Coronary artery (tissue), 2 donors: ENCODE results near the gene OGDHL.
A peak's percentile ranks its signal among the peaks of the same experiment; 100 is the strongest.

ENCODE experiments used
- DNase-seq: peaks from one replicate; pipeline ENCODE4 v3.0.0-alpha.2; 2017; ENCODE audit warnings: low spot score
- H3K27ac ChIP-seq, 2 donors: fragments of 200-600 bp; sonication (generic); one replicate each; pipeline ENCODE4 v1.5.1; 2016 to 2019
- H3K4me3 ChIP-seq: fragments of 200-600 bp; sonication (generic); 2 replicates; pipeline ENCODE4 v1.5.1; 2016; ENCODE audit warnings: mild to moderate bottlenecking, moderate library complexity
- TF ChIP-seq, protein P1 (sequence below): fragments of 200-600 bp; sonication (generic); IDR thresholded peaks from one replicate; pipeline ENCODE4 v1.5.1; 2019; ENCODE audit warnings: antibody characterized with exemption

OGDHL gene

DNA sequence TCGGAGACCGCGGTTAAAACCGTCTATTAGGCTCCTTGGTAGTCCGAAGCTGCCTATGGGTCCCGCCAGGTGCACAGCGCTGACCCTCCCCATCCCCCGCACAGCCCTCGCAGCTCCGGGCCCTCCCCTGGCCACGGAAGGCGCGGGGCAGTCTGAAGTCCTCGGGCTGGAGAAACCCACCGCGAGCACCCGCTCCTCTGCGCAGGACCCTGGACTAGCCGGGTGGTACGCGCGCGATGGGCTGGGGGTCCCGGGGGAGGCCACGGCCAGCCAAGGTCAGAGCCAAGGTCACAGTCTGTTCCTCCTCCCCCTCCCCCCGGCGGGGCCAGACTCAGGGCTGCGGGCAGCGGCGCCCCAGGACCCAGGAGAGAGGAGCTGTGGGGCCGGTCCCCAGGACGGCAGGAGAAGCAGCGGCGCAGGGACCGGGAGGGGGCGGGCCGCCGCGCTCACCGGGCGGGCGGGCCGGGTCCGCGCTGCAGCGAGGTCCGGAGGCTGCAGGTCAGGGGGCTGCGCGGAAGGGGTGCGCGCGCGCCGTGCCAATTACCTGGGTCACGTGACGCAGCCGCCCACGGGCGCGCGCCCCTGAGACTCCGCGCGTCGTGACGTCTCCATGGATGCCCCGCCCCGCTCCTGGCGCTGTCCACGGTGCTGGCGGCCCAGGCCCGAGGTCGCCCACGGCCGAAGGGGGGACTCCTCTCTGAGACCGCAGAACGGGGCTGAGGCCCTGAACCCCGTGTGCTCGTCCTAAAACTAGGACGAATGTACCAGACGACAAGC, at the start of gene OGDHL:
Gene OGDHL, minus strand, starts transcription at position 535 of the 777 bp plus-strand sequence. CDS start 3,731 bp downstream, outside the sequence.
- TF ChIP-seq, protein P1, sequence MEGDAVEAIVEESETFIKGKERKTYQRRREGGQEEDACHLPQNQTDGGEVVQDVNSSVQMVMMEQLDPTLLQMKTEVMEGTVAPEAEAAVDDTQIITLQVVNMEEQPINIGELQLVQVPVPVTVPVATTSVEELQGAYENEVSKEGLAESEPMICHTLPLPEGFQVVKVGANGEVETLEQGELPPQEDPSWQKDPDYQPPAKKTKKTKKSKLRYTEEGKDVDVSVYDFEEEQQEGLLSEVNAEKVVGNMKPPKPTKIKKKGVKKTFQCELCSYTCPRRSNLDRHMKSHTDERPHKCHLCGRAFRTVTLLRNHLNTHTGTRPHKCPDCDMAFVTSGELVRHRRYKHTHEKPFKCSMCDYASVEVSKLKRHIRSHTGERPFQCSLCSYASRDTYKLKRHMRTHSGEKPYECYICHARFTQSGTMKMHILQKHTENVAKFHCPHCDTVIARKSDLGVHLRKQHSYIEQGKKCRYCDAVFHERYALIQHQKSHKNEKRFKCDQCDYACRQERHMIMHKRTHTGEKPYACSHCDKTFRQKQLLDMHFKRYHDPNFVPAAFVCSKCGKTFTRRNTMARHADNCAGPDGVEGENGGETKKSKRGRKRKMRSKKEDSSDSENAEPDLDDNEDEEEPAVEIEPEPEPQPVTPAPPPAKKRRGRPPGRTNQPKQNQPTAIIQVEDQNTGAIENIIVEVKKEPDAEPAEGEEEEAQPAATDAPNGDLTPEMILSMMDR: no peak
- H3K27ac ChIP-seq: no peak within 1 kb of the TSS
- DNase-seq: no peak
- H3K4me3 ChIP-seq: peak within 1 kb of the TSS; percentile 72

DNA sequence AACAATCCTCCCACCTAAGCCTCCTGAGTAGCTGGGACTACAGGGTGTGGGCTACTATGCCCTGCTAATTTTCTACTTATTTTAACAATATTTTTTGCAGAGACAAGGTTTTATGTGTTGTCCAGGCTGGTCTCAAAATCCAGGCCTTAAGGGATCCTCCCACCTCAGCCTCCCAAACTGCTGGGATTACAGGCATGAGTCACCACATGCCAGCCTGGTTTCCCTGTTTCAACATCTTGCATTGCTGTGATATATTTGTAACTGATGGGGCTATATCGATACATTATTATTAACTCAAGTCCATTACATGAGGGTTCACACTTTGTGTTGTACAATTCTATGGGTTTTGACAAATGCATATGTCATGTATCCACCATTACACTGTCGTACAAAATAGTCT, 41.9 kb upstream of the OGDHL start:
- DNase-seq: no peak
- Histone ChIP-seq H3K27ac (no peak overlapping the region), H3K4me3 (no peak overlapping the region)
- TF ChIP-seq, protein P1: no peak

DNA sequence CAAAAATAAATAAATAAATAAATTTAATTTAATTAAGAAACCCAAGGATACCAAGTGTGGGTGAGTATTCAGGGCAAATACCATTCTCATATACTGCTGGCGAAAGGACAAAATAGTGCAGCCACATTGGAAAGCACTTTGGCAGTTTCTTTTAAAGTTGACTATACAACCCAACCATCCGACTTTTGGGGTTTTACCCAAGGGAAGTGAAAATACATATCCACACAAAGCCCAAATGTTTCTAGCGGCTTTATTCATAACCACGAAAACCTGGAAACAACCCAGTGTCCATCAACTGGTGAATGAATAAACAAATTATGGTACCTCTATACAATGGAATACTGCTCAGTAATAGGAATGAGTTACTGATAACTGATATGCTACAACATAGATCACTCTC, 36.2 kb upstream of the OGDHL start:
- Histone ChIP-seq H3K4me3 (no peak overlapping the region), H3K27ac (no peak overlapping the region)
- TF ChIP-seq, protein P1: no peak
- no peak for DNase-seq

DNA sequence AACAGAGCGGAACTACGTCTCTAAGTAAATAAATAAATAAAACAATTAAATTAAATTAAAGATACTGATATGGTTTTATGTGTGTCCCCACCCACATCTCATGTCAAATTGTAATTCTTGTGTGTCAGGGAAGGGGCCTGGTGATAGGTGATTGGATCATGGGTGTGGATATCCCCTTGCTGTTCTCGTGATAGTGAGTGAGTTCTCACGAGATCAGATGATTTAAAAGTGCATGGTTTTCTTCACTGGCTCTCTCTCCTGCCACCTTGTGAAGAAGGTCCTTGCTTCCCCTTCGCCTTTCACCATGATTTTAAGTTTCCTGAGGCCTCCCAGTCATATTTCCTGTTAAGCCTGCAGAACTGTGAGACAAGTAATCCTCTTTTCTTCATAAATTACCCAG, 29.0 kb upstream of the OGDHL start:
- TF ChIP-seq, protein P1: no peak
- no peak overlapping the region for H3K4me3 ChIP-seq
- no peak for DNase-seq
- H3K27ac ChIP-seq: no peak overlapping the region

DNA sequence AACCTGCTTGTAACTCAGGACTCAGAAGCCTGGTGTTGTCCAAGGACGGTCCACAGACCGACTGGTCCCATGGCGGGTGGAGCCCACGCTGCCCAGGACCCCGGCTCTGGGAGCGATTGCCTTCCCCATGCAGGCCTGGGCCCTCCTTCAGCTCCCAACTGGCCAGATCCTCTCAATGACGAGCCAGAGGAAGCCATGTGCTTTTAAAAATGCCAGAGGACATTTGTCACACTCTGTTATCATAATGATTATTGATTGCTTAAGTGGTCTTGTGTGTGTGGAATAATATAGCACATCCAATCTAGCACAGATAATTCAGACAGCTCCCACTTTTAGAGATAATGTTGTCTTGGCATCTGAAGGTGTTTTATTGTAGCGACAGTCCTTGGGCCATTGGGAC, 22.6 kb upstream of the OGDHL start:
- H3K27ac ChIP-seq: no peak overlapping the region
- DNase-seq: no peak
- TF ChIP-seq, protein P1: no peak
- H3K4me3 ChIP-seq: no peak overlapping the region

DNA sequence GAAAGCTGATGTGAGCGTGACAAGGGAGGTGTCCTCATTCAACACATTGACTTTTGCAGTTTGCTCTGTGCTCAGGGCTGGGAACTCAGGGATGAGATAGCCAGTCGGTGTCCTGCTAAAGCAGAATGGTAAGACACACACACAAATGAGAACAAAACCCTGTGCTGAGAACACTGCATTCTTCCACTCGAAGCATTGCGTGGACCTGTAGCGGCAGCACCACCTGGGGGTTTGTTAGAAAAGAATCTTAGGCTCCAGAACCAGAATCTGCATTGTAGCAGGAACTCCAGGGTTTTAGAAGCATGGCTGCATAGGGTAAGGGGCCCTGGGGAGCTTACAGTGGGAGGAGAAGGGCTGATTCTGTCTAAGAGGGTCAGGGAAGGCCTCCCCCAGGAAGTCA, 21.5 kb upstream of the OGDHL start:
- H3K4me3 ChIP-seq: no peak overlapping the region
- no peak overlapping the region for H3K27ac ChIP-seq
- TF ChIP-seq, protein P1: no peak
- DNase-seq: no peak

DNA sequence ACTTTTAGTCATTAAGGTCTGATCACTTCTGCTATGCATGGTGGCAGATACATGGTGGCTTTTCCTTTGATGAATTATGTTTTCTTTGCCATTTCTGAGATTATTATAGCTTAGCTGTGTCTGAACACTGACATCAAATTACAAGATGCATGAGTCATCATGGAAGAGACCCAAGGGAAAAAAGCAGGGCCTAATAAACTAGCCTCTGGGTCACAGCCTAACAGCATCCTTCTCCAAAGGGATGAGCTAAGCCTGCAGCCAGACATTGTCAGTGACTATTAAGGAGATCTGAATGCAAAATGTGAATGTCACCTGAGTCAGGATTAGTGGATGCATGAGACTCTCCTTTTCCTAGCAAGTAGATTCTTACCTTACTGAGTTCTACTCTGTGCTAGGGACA, 19.1 kb upstream of the OGDHL start:
- H3K27ac ChIP-seq: no peak overlapping the region

More for the DNA sequence above, 19.1 kb upstream of the OGDHL start:
- TF ChIP-seq, protein P1: no peak
- no peak for DNase-seq
- no peak overlapping the region for H3K4me3 ChIP-seq
